Activated naive CD8-positive, alpha-beta T cell treated with anti-CD3 and anti-CD28 coated beads, Interleukin-2, amount 10 ng/mL, durations not matched to agents 7 days and 5 days (primary cell): ENCODE measurements around the gene SHOC2. TPM values are rescaled to one million over a fixed set of nuclear protein-coding genes. Genes with fewer than 3 reads are reported as not detected.
A peak's percentile ranks its signal among the peaks of the same experiment; 100 is the strongest.
"Not testable (repeated sequence)": the region's sequence is repeated elsewhere in the genome, so short reads cannot be mapped to it uniquely, and the experiment has no call there.

Experiments used
- ATAC-seq: fragments of 150-1000 bp; cut with Tn5 transposase; one replicate; pipeline ENCODE4 v1.10.0; 2021; ENCODE audit warnings: low read depth, moderate library complexity
- POLR2A ChIA-PET: fragments of 350-600 bp; sonication (Branson Sonifier 250); formaldehyde crosslinking; loops from one replicate; lab custom pipeline; 2021; ENCODE audit warnings: antibody characterized with exemption; lab: Charles Lee
- DNase-seq: peaks from one replicate; pipeline ENCODE4 v3.0.0; 2021
- H3K27ac Mint-ChIP-seq: one replicate; pipeline ENCODE4 v1.8.0; 2022; ENCODE audit warnings: mild to moderate bottlenecking, mixed read lengths
- H3K27me3 Mint-ChIP-seq: one replicate; pipeline ENCODE4 v1.8.0; 2022; ENCODE audit warnings: mild to moderate bottlenecking, moderate library complexity, mixed read lengths
- H3K36me3 Mint-ChIP-seq: one replicate; pipeline ENCODE4 v1.8.0; 2021; ENCODE audit warnings: mild to moderate bottlenecking, mixed read lengths
- H3K4me1 Mint-ChIP-seq: one replicate; pipeline ENCODE4 v1.8.0; 2021; ENCODE audit warnings: mixed read lengths
- H3K4me3 Mint-ChIP-seq: one replicate; pipeline ENCODE4 v1.8.0; 2022; ENCODE audit warnings: mild to moderate bottlenecking, moderate library complexity, mixed read lengths
- H3K9me3 Mint-ChIP-seq: one replicate; pipeline ENCODE4 v1.8.0; 2021; ENCODE audit warnings: mixed read lengths
- total RNA-seq, 2 experiments: library from RNA; stranded (reverse); gene quantifications; one replicate each; pipeline ENCODE4 v1.2.3, GENCODE V29; 2021

The SHOC2 gene
- total RNA-seq, 2 experiments from 2014 or later, result 49.8 to 56.2 TPM

GRCh38 chr10:110914431-110914830 lies 5.0 kb upstream of the SHOC2 start:
- POLR2A ChIA-PET, result no interaction called here
- Mint-ChIP-seq H3K27ac (no peak overlapping the region), H3K36me3 (peaks cover 10% of the 10 kb centered on the region), H3K27me3 (no peaks in the 10 kb centered on the region), H3K9me3 (no peaks in the 10 kb centered on the region), H3K4me1 (peaks cover 14% of the 10 kb centered on the region), H3K4me3 (no peak overlapping the region)
- no peak for ATAC-seq
- DNase-seq, result no peak

- ATAC-seq (no peak), DNase-seq (no peak)
- Mint-ChIP-seq H3K36me3 (peaks cover 10% of the 10 kb centered on the region), H3K9me3 (no peaks in the 10 kb centered on the region), H3K27me3 (no peaks in the 10 kb centered on the region), H3K4me1 (peaks cover 14% of the 10 kb centered on the region), H3K27ac (no peak overlapping the region), H3K4me3 (no peak overlapping the region)
- POLR2A ChIA-PET, result no interaction called here
Measured at GRCh38 chr10:110915035-110915434, 4.4 kb upstream of the SHOC2 start.

GRCh38 chr10:110915600-110915999 lies 3.8 kb upstream of the SHOC2 start:
- H3K4me3 Mint-ChIP-seq, ATAC-seq, H3K27ac Mint-ChIP-seq, DNase-seq, POLR2A ChIA-PET, H3K36me3 Mint-ChIP-seq, H3K9me3 Mint-ChIP-seq, H3K27me3 Mint-ChIP-seq: not testable (repeated sequence)
- peaks cover 15% of the 10 kb centered on the region for H3K4me1 Mint-ChIP-seq

- no peak overlapping the region for H3K4me3 Mint-ChIP-seq
- no peak for ATAC-seq
Measured at GRCh38 chr10:110916554-110917346, 2.7 kb upstream of the SHOC2 start.

GRCh38 chr10:110918269-110918642 lies 1.1 kb upstream of the SHOC2 start:
- H3K4me1 Mint-ChIP-seq, result peaks cover 24% of the 10 kb centered on the region
- no peaks in the 10 kb centered on the region for H3K9me3 Mint-ChIP-seq
- H3K27me3 Mint-ChIP-seq, result no peaks in the 10 kb centered on the region
- peak overlapping the region; percentile 92 for H3K4me3 Mint-ChIP-seq
- peak overlapping the region; percentile 97 for H3K27ac Mint-ChIP-seq
- DNase-seq (no peak), ATAC-seq (no peak)
- peaks cover 4% of the 10 kb centered on the region for H3K36me3 Mint-ChIP-seq
- POLR2A ChIA-PET, result interaction anchor here (0.9 to 2.2 kb wide), 9 partner anchors 9 to 984 kb away, joined by 3 to 11 read pairs (median 3); partner anchors contain the start of gene PDCD4

More at GRCh38 chr10:110916554-110917346, 2.7 kb upstream of the SHOC2 start:
- no peaks in the 10 kb centered on the region for H3K27me3 Mint-ChIP-seq
- POLR2A ChIA-PET, result interaction anchor here (0.7 to 1.3 kb wide), 2 partner anchors 10 to 58 kb away, joined by 3 to 4 read pairs; no protein-coding TSS in a partner anchor
- DNase-seq, result no peak
- H3K36me3 Mint-ChIP-seq, result peaks cover 4% of the 10 kb centered on the region
- H3K4me1 Mint-ChIP-seq, result peaks cover 18% of the 10 kb centered on the region
- H3K27ac Mint-ChIP-seq, result no peak overlapping the region
- H3K9me3 Mint-ChIP-seq, result no peaks in the 10 kb centered on the region

- no peaks in the 10 kb centered on the region for H3K27me3 Mint-ChIP-seq
- POLR2A ChIA-PET, result interaction anchor here (0.6 to 2.2 kb wide), 15 partner anchors 9 to 984 kb away, joined by 3 to 17 read pairs (median 3); partner anchors contain the start of gene PDCD4
- peak within 1 kb of the TSS; percentile 97 for H3K27ac Mint-ChIP-seq
- ATAC-seq (peak; percentile 94), DNase-seq (peak; percentile 90)
- H3K4me1 Mint-ChIP-seq, result peaks cover 27% of the 10 kb centered on the region
- H3K4me3 Mint-ChIP-seq, result peak within 1 kb of the TSS; percentile 96
- H3K9me3 Mint-ChIP-seq, result no peaks in the 10 kb centered on the region
- peaks cover 6% of the 10 kb centered on the region for H3K36me3 Mint-ChIP-seq
Measured at GRCh38 chr10:110918643-110919348, 608 bp upstream of the SHOC2 start, which contains the start of gene BBIP1. Gene BBIP1 (minus strand): TSS chr10:110919180. CDS start chr10:110918157, 1,023 bp downstream.

GRCh38 chr10:110919971-110920881 lies 822 bp downstream of the SHOC2 start:
- Mint-ChIP-seq H3K9me3 (no peaks in the 10 kb centered on the region), H3K27me3 (no peaks in the 10 kb centered on the region), H3K4me3 (peak overlapping the region; percentile 96), H3K36me3 (peaks cover 9% of the 10 kb centered on the region), H3K4me1 (peaks cover 32% of the 10 kb centered on the region), H3K27ac (peak overlapping the region; percentile 91)
- POLR2A ChIA-PET, result interaction anchor here (0.8 to 2.2 kb wide), 2 partner anchors 73 to 117 kb away, joined by 3 to 17 read pairs; no protein-coding TSS in a partner anchor
- DNase-seq (no peak), ATAC-seq (no peak)

- DNase-seq (no peak), ATAC-seq (no peak)
- POLR2A ChIA-PET, result interaction anchor here (0.6 to 1.7 kb wide), 2 partner anchors 69 to 284 kb away, joined by 4 to 5 read pairs; no protein-coding TSS in a partner anchor
- no peak overlapping the region for H3K27ac Mint-ChIP-seq
- no peaks in the 10 kb centered on the region for H3K27me3 Mint-ChIP-seq
- H3K9me3 Mint-ChIP-seq, result no peaks in the 10 kb centered on the region
- H3K36me3 Mint-ChIP-seq, result peaks cover 9% of the 10 kb centered on the region
- H3K4me1 Mint-ChIP-seq, result peaks cover 29% of the 10 kb centered on the region
- no peak overlapping the region for H3K4me3 Mint-ChIP-seq
Measured at GRCh38 chr10:110923856-110924493, 4.6 kb downstream of the SHOC2 start.

GRCh38 chr10:110927461-110927860 lies 8.1 kb downstream of the SHOC2 start:
- H3K27me3 Mint-ChIP-seq, result no peaks in the 10 kb centered on the region
- DNase-seq, result no peak
- peaks cover 9% of the 10 kb centered on the region for H3K36me3 Mint-ChIP-seq
- no peak overlapping the region for H3K27ac Mint-ChIP-seq
- POLR2A ChIA-PET, result interaction anchor here (0.6 kb wide), 1 partner anchor 716 kb away, joined by 3 read pairs; no protein-coding TSS in a partner anchor
- H3K9me3 Mint-ChIP-seq, result no peaks in the 10 kb centered on the region
- peaks cover 21% of the 10 kb centered on the region for H3K4me1 Mint-ChIP-seq
- no peak overlapping the region for H3K4me3 Mint-ChIP-seq
- no peak for ATAC-seq

GRCh38 chr10:110931769-110932381 lies 12.5 kb downstream of the SHOC2 start:
- Mint-ChIP-seq H3K9me3 (no peaks in the 10 kb centered on the region), H3K36me3 (peaks cover 7% of the 10 kb centered on the region), H3K4me1 (peaks cover 3% of the 10 kb centered on the region), H3K27ac (no peak overlapping the region), H3K27me3 (no peaks in the 10 kb centered on the region), H3K4me3 (no peak overlapping the region)
- POLR2A ChIA-PET, result no interaction called here
- ATAC-seq (no peak), DNase-seq (no peak)

- H3K4me3 Mint-ChIP-seq, result no peak overlapping the region
Measured at GRCh38 chr10:110932505-110933180, 13.2 kb downstream of the SHOC2 start.

More at GRCh38 chr10:110932505-110933180, 13.2 kb downstream of the SHOC2 start:
- POLR2A ChIA-PET, result no interaction called here
- Mint-ChIP-seq H3K27me3 (no peaks in the 10 kb centered on the region), H3K27ac (no peak overlapping the region), H3K4me1 (peaks cover 4% of the 10 kb centered on the region), H3K36me3 (peaks cover 10% of the 10 kb centered on the region), H3K9me3 (no peaks in the 10 kb centered on the region)
- ATAC-seq (no peak), DNase-seq (no peak)
